Measurements from ENCODE around the gene CLK4.

CLK4 gene

DNA sequence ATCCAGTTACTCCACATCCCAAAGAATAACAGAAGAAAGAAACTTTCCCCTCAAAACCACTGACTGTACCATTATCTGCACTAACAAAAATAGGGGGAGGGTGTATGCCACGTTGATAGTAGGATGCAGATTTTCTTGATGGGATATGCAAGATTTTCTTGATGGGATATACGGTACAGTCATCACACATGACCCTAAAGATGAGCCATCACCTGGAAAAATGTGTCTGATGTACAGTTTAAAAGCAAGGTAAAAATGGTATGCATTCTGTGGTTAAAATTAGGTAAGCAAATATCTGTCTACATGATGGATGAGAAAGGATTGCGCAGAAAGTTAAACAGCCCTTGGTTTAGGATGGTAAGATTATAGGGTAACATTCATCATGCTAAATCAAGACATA, 45.2 kb downstream of the CLK4 start:
- no peak overlapping the region for H3K4me3 Mint-ChIP-seq
- no peak for DNase-seq
- H3K27ac Mint-ChIP-seq = no peak overlapping the region
- no peak for ATAC-seq
- peaks cover 50% of the 10 kb centered on the region for H3K27me3 Mint-ChIP-seq
- H3K9me3 Mint-ChIP-seq = no peaks in the 10 kb centered on the region
- H3K4me1 Mint-ChIP-seq = peaks cover 5% of the 10 kb centered on the region

DNA sequence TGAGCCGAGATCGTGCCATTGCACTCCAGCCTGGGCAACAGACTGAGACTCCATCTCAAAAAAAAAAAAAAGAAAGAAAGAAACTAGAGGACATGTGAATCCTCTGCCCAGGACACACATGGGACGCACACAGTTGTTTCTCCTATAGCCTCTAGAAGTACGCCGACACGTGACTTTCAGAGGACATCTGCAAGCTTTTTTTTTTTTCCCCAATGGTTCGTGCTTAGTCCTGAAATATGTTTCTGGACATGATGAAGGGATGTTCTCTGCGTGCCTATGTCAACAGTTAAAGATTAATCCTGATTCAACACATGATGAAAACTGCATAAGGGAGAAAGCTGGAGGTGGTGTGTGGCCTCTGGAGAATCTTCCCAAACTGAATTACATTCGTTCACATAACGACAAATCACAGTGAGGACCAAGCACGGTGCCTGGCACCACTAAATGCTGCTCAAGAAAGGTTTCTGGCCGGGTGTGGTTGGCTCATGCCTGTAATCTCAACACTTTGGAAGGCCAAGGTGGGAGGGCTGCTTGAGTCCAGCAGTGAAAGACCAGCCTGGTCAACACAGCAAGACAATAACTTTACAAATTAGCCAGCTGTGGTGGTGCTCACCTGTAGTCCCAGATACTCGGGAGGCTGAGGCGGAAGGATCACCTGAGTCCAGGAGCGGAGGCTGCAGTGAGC, 46.4 kb downstream of the CLK4 start:
- no peak for DNase-seq
- no peak for ATAC-seq
- no peak overlapping the region for H3K4me3 Mint-ChIP-seq
- peaks cover 50% of the 10 kb centered on the region for H3K27me3 Mint-ChIP-seq
- no peak overlapping the region for H3K27ac Mint-ChIP-seq
- no peaks in the 10 kb centered on the region for H3K9me3 Mint-ChIP-seq
- peaks cover 5% of the 10 kb centered on the region for H3K4me1 Mint-ChIP-seq

DNA sequence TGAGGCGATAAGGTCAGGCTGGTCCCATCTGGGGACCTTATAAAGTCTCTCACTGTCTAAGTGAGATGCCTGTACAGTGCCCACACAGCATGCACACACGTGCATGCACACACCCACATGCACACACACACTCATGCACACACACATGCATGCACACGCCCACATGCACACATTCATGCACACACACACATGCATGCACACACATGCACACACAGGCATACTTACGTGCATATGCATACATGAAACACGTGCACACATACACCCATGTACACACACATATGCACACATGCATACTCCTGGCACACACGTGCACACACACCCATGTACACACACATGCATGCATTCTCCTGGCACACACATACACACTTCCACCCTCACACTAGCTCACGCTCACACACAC, 48.9 kb downstream of the CLK4 start:
- Mint-ChIP-seq H3K27ac (no peak overlapping the region), H3K4me1 (peaks cover 5% of the 10 kb centered on the region), H3K27me3 (peaks cover 66% of the 10 kb centered on the region), H3K9me3 (no peaks in the 10 kb centered on the region), H3K4me3 (no peak overlapping the region)
- ATAC-seq (no peak), DNase-seq (no peak)

DNA sequence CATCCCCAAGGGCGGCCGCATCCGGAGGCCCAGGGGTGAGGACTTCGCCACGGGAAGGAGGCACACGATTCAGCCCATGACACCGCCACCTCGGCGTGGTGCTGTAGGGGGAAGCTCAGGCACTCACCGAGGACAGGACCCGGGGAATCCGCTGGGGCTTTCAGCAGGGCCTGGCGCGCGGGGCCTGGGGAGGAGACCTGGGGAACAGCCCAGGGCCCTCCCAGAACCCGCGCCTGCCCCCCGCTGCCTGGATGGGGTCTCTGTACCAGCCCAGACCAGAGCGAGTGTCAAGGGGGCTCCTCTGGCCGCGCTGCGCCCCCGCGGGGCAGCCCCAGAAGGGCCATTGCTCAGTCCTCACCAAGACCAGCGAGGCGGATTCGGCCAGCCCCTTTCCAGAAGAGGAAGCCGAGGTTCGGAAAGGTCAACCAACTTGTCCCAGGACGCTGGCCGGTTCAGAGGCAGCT, 49.4 kb downstream of the CLK4 start:
- Mint-ChIP-seq H3K4me3 (peak overlapping the region in 1 of 2 donors; percentile 57), H3K9me3 (no peaks in the 10 kb centered on the region), H3K27ac (no peak overlapping the region), H3K4me1 (peaks cover 5% of the 10 kb centered on the region), H3K27me3 (peaks cover 66% of the 10 kb centered on the region)
- ATAC-seq (no peak), DNase-seq (no peak)

DNA sequence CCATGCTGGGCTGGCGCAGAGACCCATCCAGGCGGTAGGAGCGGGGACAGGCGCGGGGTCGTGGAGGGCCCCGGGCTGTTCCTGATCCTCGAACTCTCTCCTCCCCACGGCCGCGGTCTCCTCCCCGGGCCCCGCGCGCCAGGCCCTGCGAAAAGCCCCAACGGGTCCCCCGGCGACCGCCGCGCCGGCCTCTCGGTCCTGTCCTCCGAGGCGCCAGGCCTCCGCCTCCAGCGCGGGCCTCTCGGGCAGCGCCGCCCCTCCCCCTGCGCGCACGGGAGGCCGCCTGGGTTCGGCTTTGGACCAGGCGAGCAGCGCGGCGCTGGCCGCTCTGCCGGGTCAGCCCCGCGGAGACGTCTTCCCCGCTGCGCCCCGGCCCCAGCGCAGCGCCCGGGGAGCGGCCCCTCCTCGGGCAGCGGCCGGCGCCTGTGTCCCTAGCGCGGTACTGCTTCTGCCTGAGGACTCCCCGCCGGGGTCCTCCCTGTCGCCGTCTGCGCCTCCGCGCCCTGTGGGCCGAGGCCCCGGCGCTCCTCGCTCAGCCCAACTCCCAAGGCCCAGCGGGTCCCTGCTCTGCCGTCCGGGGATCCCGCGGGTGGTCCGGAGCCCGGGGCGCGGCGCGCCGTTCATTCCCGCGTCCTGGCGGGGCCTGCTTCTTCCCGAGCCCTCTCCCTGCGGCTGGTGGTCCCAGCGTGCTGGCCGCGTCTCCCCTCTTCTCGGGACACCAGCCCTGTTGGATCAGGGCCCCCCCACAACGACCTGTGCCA, 50.1 kb downstream of the CLK4 start:
- H3K27ac Mint-ChIP-seq = no peak overlapping the region
- no peaks in the 10 kb centered on the region for H3K9me3 Mint-ChIP-seq
- peaks cover 66% of the 10 kb centered on the region for H3K27me3 Mint-ChIP-seq
- peak overlapping the region in 1 of 2 donors; percentile 57 for H3K4me3 Mint-ChIP-seq
- H3K4me1 Mint-ChIP-seq = peaks cover 5% of the 10 kb centered on the region
- DNase-seq (no peak), ATAC-seq (no peak)

DNA sequence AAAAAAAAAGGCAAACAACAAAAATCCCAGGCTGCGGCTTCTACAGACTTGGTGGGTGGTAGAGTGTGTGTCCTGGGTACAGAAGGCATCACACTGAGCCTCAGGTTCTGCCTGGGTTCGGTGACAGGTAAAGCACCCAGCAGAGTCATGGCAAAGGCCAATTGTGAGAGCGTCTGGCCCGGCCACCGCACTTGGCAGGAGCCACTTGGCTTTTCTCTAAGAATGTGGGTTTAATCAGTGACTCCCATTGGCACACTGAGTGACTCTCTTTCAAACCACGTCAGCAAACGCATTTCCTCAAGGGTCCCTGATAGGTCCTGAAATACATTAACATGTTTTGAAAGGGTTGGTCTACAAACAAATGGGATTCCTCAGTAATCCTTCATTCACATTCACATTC, 53.6 kb downstream of the CLK4 start:
- Mint-ChIP-seq H3K9me3 (no peaks in the 10 kb centered on the region), H3K27me3 (peaks cover 44% of the 10 kb centered on the region), H3K4me3 (no peak overlapping the region), H3K4me1 (peaks cover 5% of the 10 kb centered on the region), H3K27ac (no peak overlapping the region)
- DNase-seq (no peak), ATAC-seq (no peak)

DNA sequence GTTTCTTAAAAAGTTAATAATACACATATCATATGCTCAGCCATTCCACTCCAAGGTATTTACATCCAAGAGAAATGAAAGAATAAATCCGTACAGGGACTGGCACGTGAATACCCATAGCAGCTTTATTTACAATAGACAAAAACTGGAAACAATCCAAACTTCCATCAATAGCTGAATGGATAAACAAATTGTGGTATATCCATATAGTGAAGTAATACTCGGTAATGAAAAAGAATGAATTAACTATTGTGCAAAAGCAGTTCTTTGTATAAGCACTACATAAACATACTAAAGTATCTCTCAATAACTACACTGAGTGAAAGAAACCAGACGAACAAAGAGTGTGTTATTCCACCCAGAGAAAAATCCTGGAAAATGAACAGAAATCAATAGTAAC, 54.2 kb downstream of the CLK4 start:
- H3K27me3 Mint-ChIP-seq = peaks cover 38% of the 10 kb centered on the region
- no peak for ATAC-seq

DNA sequence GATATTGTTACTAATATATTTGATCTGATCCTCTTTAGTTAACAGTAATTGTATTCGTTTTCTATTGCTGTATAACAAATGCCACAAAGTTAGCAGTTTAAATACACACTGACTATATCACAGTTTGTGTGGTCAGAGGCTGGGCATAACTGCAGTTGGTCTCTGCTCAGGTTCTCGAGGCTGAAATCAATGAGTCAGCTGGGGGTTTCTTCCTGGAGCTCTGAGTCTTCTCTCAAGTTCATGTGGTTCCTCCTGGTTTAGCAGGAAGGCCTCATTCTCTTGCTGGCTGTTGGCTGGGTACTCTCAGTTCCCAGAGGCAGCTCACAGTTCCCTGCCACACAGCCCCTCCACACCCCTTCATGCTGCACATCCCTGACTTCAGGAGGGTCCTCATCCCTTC, 57.4 kb downstream of the CLK4 start:
- ATAC-seq (no peak), DNase-seq (no peak)
- H3K4me3 Mint-ChIP-seq = no peak overlapping the region
- no peaks in the 10 kb centered on the region for H3K9me3 Mint-ChIP-seq
- H3K4me1 Mint-ChIP-seq = no peaks in the 10 kb centered on the region
- no peak overlapping the region for H3K27ac Mint-ChIP-seq
- peaks cover 25% of the 10 kb centered on the region for H3K27me3 Mint-ChIP-seq

More for the DNA sequence above, 54.2 kb downstream of the CLK4 start:
- DNase-seq = no peak
- Mint-ChIP-seq H3K27ac (no peak overlapping the region), H3K9me3 (no peaks in the 10 kb centered on the region), H3K4me3 (no peak overlapping the region), H3K4me1 (peaks cover 5% of the 10 kb centered on the region)

DNA sequence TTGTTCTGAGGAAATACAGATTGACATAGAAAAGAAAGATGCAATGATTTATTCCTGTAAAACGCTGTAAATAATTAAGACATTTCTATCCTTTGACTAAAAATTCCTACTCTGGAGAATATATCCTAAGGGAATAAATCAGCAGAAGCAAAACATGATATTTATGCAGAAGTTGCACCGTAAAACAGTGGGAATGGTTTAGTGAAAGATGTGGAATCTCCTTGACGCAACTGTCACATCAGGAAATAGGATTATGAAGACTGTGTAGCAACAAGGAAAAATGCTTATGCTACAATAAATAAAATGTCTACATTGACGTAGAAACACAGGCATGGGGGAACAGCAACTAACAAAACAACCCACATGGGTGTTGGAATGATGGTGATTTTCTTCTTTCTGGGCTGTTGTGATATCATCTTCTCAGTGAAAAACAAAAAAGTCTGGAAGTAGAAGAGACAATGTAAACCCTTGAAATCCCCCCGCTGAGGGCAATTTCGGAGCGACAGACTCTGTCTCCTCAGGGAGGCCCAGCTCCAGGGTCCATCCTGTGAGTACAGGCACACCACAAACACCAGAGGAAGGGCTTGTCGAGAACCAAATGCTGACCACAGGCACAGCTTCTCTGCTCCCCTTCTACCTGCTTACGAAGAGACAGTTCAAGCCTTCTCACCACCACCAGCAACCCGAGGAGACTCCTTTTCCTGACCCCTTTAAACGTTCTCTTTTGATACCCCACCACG, 61.9 kb downstream of the CLK4 start:
- Mint-ChIP-seq H3K27me3 (peaks cover 44% of the 10 kb centered on the region), H3K4me1 (peaks cover 7% of the 10 kb centered on the region), H3K9me3 (no peaks in the 10 kb centered on the region)

DNA sequence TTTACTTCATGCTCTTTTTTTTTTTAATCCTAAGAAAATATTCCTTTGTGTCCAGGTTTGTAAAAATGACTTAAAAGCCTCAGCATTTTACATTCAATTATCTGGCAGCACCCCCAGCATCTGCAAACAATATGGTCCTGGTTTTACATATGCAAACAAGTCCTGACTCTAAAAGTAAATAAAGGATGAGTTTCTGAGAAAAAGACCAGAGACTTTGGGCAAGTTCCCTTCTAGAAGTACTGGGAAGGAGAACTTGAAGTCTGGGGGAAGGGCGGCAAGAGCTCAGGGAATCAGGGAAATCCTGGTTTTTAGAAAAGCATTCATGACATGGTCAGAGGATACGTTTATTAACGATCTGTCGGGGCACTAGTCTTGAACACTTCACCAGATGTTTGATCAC, 62.5 kb downstream of the CLK4 start:
- peaks cover 7% of the 10 kb centered on the region for H3K4me1 Mint-ChIP-seq
- ATAC-seq (no peak), DNase-seq (no peak)
- no peaks in the 10 kb centered on the region for H3K9me3 Mint-ChIP-seq
- H3K27ac Mint-ChIP-seq = no peak overlapping the region
- peaks cover 50% of the 10 kb centered on the region for H3K27me3 Mint-ChIP-seq
- H3K4me3 Mint-ChIP-seq = no peak overlapping the region

More for the DNA sequence above, 61.9 kb downstream of the CLK4 start:
- DNase-seq = no peak
- ATAC-seq = no peak
- Mint-ChIP-seq H3K4me3 (no peak overlapping the region), H3K27ac (no peak overlapping the region)

DNA sequence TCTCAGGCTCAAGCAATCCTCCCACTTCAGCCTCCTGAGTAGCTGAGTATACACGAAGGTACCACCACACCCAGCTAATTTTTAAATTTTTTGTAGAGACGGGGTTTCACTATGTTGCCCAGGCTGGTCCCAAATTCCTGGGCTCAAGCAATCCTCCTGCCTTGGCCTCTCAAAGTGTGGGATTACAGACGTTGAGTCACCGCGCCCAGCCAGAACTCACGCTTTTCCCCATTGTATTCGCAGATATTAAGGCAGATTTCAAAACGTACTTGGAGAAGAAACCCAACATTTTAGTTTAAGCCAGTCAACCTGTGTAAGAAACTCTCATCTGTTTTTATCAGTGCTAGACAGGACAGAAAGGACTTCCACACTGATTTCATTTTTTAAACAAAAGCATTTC, 63.2 kb downstream of the CLK4 start:
- ATAC-seq = no peak
- Mint-ChIP-seq H3K27me3 (peaks cover 56% of the 10 kb centered on the region), H3K27ac (no peak overlapping the region), H3K4me1 (peaks cover 7% of the 10 kb centered on the region), H3K4me3 (no peak overlapping the region), H3K9me3 (no peaks in the 10 kb centered on the region)
- no peak for DNase-seq

DNA sequence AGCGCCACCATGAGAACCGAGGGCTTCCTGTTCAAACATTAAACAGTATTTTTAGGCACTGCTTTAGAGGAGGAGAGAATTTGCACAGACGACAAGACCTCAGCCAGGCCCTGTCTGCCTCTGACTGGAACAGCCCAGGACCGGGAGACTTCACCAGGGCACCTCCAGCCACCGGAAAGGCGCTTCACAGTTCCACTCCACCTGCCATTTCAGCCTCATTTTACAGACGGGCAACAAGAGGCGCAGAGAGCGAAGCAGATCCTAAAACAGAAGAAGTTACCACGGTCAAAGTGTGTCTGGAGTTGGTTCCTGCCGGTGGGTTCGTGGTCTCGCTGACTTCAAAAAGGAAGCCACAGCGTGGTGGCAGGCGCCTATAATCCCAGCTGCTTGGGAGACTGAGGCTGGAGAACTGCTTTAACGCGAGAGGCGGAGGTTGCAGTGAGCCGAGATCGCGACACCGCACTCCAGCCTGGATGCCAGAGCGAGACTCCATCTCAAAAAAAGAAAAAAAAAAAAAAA, 65.0 kb downstream of the CLK4 start:
- H3K4me3 Mint-ChIP-seq = no peak overlapping the region
- DNase-seq (no peak), ATAC-seq (no peak)
- H3K27ac Mint-ChIP-seq = no peak overlapping the region
- H3K4me1 Mint-ChIP-seq = peaks cover 7% of the 10 kb centered on the region
- peaks cover 51% of the 10 kb centered on the region for H3K27me3 Mint-ChIP-seq
- H3K9me3 Mint-ChIP-seq = no peaks in the 10 kb centered on the region

DNA sequence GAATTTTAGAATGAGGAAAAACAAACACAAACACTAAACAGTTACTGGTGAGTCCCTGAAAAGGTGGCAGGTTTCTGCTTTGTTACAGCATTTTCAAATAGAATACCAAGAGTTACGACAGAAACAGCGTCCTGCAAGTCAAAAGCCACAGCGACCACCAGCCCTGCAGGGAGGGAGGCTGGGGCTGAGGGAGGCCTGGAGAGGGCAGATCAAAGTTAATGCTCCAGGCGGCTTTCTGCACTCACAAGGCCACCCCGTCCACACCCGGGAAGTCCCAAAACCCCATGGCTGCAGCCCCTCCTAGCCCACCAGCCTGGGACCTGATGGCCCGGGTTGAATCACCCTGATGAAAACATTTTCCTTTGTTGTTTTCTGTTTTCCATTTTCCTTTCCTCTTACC, 65.9 kb downstream of the CLK4 start:
- ATAC-seq = no peak
- Mint-ChIP-seq H3K27ac (no peak overlapping the region), H3K27me3 (peaks cover 49% of the 10 kb centered on the region), H3K9me3 (no peaks in the 10 kb centered on the region), H3K4me1 (peaks cover 7% of the 10 kb centered on the region), H3K4me3 (no peak overlapping the region)
- DNase-seq = no peak

DNA sequence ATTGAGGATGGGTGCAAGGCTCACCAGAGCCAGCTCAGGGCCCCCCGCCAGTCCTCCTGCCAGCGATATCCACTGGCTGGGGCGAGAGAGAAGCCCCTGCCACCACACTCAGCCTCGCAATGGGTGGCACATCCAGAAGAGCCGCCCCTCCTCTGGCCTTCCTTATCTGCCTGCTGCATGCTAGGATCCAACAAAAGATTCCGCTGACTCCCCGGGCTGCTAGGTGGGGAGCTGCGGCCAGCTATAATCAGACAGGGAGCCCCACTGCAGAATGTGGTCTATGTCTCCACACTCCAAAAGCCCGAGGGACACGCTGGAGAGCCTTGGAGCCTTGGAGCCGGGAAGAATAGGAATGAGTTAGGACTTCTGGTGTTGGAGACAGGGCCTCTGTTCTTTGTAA, 69.4 kb downstream of the CLK4 start:
- no peak for ATAC-seq
- H3K27me3 Mint-ChIP-seq = peaks cover 33% of the 10 kb centered on the region

DNA sequence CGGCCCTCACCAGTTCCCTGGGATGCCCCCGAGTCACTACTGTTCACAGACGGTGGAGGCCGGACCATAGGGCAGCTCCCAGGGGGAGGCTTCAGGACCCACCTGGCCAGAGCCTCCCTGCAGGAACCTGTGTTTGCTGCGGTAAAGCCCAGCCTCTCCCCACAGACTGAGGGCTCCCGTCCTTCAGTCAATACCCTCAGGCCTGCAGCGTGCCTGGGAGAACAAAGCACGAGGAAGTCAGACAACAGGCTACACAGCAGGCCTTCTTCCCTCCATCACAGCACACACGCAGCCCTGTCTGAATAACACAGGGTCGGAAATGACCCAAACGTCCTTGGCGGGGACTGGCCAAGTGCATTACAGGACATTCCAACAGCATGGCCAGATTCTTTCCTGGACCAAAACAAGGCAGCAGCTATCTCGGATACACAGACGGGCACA, 71.1 kb downstream of the CLK4 start:
- Mint-ChIP-seq H3K27me3 (peaks cover 20% of the 10 kb centered on the region), H3K27ac (no peak overlapping the region), H3K4me1 (no peaks in the 10 kb centered on the region), H3K4me3 (no peak overlapping the region), H3K9me3 (no peaks in the 10 kb centered on the region)
- DNase-seq (no peak), ATAC-seq (no peak)

More for the DNA sequence above, 69.4 kb downstream of the CLK4 start:
- H3K9me3 Mint-ChIP-seq = no peaks in the 10 kb centered on the region
- DNase-seq = no peak
- H3K27ac Mint-ChIP-seq = no peak overlapping the region
- no peak overlapping the region for H3K4me3 Mint-ChIP-seq
- peaks cover 7% of the 10 kb centered on the region for H3K4me1 Mint-ChIP-seq

DNA sequence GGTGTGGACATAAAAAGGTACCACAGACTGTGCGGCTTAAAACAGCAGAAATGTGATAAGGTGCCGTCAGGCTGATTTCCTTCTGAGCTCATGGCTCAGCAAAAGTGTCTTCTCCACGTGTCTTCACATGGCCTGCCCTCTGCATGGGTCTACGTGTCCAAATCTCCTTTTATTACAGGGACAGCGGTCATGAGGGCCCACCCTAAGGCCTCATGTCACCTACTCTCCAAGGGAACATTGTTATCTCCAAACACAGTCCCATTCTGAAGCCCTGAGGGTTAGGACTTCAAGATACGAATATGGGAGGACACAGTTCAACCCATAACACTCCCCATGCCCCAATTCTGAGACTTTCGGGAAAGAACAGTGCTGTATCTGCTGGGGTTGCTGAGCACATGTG, 71.8 kb downstream of the CLK4 start:
- peaks cover 12% of the 10 kb centered on the region for H3K27me3 Mint-ChIP-seq
- no peaks in the 10 kb centered on the region for H3K4me1 Mint-ChIP-seq
- no peaks in the 10 kb centered on the region for H3K9me3 Mint-ChIP-seq
- H3K4me3 Mint-ChIP-seq = no peak overlapping the region
- DNase-seq = no peak
- H3K27ac Mint-ChIP-seq = no peak overlapping the region
- no peak for ATAC-seq
